Motor neuron (in vitro differentiated cells): Measurements from ENCODE around the gene ARHGEF19. TPM values are rescaled to one million over a fixed set of nuclear protein-coding genes. Genes with fewer than 3 reads are reported as not detected.
"Not testable (repeated sequence)": the region's sequence is repeated elsewhere in the genome, so short reads cannot be mapped to it uniquely, and the experiment has no call there.

Source experiments
- ATAC-seq, 8 experiments: fragments of 200-7000 bp; cut with Tn5 transposase; replicated peaks in 6 of 8; 2 replicates each; pipeline ENCODE4 v1.8.0; 2021; ENCODE audit warnings: mild to moderate bottlenecking in 8 of 8, moderate library complexity in 8 of 8
- H3K27ac ChIP-seq, 2 donors: fragments of 250-450 bp; sonication (Bioruptor Pico); 2 replicates each; pipeline ENCODE4 v1.9.0; 2021; ENCODE audit warnings: antibody characterized with exemption in 2 of 2, mild to moderate bottlenecking in 2 of 2, moderate library complexity in 1 of 2
- H3K4me1 ChIP-seq, 2 donors: fragments of 250-450 bp; sonication (Bioruptor Pico); replicated peaks in 1 of 2; 2 replicates each; pipeline ENCODE4 v1.6.1; 2021; ENCODE audit warnings: antibody characterized with exemption in 2 of 2, mild to moderate bottlenecking in 2 of 2, moderate library complexity in 1 of 2
- H3K4me3 ChIP-seq, 5 donors: fragments of 250-450 bp; sonication (Bioruptor Pico); 2 replicates each; pipeline ENCODE4 v1.9.0; 2021; ENCODE audit warnings: antibody characterized with exemption in 5 of 5, mild to moderate bottlenecking in 5 of 5, moderate library complexity in 4 of 5
- WGBS, 10 experiments: fragments of 450-650 bp; shearing (Covaris generic); methylation state at CpG; one replicate each; pipeline ENCODE4 v1.0.0; 2022; 5-methylcytosine and 5-hydroxymethylcytosine counted together
- in situ Hi-C, 9 experiments: fragments of 400-800 bp; cut with MboI; loops; one replicate each; pipeline ENCODE4 v1.15.0; 2021; ENCODE audit warnings: low sequenced_read_pairs in 9 of 9, low pct_unique_long_range_greater_than_20kb in 2 of 9; ENCODE audit not compliant: unreplicated experiment in 9 of 9
- total RNA-seq, 8 experiments: library from RNA; unstranded; fragments of 300-600 nt; gene quantifications; 2 replicates each; pipeline versions ENCODE4 v1.2.3 to v1.2.4, GENCODE V29; 2022

Gene ARHGEF19
- 10 to 100 TPM in 1 of 8 experiments, 1 to 10 TPM in 7; 2.1 to 10.6 (median 5.9) TPM for total RNA-seq

GRCh38 chr1:16212251-16212961 is at the start of gene ARHGEF19:
TSS of gene ARHGEF19 (minus strand) at chr1:16212652. CDS start at chr1:16209054, 3,598 bp downstream.
- no peak within 1 kb of the TSS for H3K4me3 ChIP-seq
- ATAC-seq, result no peak
- H3K4me1 ChIP-seq, result peaks cover 13 to 23% of the 10 kb centered on the region in 2 donors
- no peak within 1 kb of the TSS for H3K27ac ChIP-seq
- in situ Hi-C loops, result no loop called here
- 50 to 68% (median 55%) methylated on average over 3 to 10 of the region's 14 CpGs; no CpG with 5 or more reads in 7 of the 10 experiments for WGBS, 10 experiments

DNA sequence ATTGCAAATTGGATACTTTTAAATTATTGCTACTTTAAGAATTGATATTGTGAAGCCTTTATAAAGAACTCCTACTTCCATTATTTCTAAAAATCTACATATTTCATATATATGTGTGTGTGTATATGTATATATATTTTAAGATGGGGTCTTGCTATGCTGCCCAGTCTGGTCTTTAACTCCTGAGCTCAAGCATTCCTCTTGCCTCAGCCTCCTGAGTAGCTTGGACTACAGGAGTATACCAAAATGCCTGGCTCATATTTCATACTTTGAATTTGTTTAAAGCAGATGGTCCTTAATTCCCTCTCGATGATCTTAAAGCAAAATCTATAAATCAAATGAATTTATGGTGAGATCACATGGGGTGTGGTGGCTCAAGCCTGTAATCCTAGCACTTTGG is 49.6 kb upstream of the ARHGEF19 start:
- no peak overlapping the region for H3K4me3 ChIP-seq
- H3K4me1 ChIP-seq, result no peaks in the 10 kb centered on the region
- WGBS, 10 experiments, result 56 to 100% (median 100%) methylated on average over 1 of the region's 1 CpG; no CpG with 5 or more reads in 3 of the 10 experiments
- no peak overlapping the region for H3K27ac ChIP-seq
- in situ Hi-C loops, result no loop called here
- no peak for ATAC-seq

DNA sequence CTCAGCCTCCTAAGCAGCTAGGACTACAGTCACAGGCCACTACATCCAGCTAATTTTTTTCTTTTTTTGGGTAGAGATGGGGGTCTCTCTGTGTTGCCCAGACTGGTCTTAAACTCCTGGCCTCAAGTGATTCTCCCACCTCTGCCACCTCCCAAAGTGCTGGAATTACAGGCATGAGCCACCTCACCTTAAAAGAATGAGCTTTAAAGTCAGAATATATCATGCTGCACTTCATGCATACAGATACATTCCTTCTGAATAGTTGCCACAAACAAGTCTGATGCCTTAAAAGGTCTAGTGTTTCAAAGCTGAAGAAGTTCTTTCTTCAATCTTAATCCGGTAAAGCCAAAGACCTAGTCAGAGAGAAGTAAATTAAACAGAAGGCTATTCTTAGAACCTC is 48.4 kb upstream of the ARHGEF19 start:
- Histone ChIP-seq H3K4me1 (peaks cover 0 to 4% of the 10 kb centered on the region in 2 donors), H3K27ac (no peak overlapping the region), H3K4me3 (no peak overlapping the region)
- in situ Hi-C loops, result no loop called here
- ATAC-seq, result peak in 3 of 8 experiments; percentile 29 to 46 (median 31)
- WGBS, 10 experiments, result 11 to 100% (median 86%) methylated on average over 1 of the region's 1 CpG; no CpG with 5 or more reads in 3 of the 10 experiments

DNA sequence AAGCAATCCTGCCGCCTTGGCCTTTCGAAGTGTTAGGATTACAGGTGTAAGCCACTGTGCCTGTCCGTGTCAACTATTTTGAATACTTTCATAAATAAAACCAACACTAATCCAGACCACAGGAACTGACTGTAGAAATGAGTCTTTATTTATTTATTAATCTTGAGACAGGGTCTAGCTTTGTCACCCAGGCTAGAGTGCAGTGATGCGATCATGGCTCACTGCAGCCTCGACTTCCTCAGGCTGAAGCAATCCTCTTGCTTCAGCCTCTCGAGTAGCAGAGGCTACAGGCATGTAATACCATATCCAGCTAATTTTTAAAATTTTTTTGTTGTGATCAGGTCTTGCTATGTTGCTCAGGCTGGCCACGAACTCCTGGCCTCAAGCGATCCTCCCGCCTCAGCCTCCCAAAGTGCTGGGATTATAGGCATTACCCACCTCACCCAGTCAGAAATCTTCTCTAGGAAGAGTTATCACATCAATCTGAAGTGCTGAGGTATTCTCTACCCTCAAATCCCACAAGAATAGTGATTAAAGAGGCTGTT is 46.2 kb upstream of the ARHGEF19 start:
- no peak for ATAC-seq
- WGBS, 10 experiments, result 71 to 100% (median 94%) methylated on average over 1 to 9 of the region's 9 CpGs
- peaks cover 7 to 21% of the 10 kb centered on the region in 2 donors for H3K4me1 ChIP-seq
- no peak overlapping the region for H3K4me3 ChIP-seq
- H3K27ac ChIP-seq, result no peak overlapping the region
- in situ Hi-C loops, result no loop called here

GRCh38 chr1:16257968-16258367 is 45.5 kb upstream of the ARHGEF19 start:
- no peak for ATAC-seq
- in situ Hi-C loops, result no loop called here
- WGBS, 10 experiments, result 71 to 100% (median 95%) methylated on average over 1 to 3 of the region's 3 CpGs; no CpG with 5 or more reads in 2 of the 10 experiments
- peaks cover 10 to 28% of the 10 kb centered on the region in 2 donors for H3K4me1 ChIP-seq
- H3K4me3 ChIP-seq, result no peak overlapping the region
- H3K27ac ChIP-seq, result no peak overlapping the region

DNA sequence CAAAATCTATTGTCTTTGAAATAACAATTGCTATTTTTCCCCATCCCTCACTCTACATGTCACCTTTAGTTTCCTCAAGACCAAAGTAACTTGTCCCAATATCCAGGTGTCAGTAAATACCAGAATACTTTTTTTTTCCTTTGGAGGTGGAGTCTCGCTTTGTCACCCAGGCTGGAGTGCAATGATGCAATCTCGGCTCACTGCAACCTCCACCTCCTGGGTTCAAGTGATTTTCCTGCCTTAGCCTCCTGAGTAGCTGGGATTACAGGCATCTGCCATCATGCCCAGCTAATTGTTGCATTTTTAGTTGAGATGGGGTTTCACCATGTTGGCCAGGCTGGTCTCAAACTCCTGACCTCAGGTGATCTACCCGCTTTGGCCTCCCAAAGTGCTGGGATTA is 45.1 kb upstream of the ARHGEF19 start:
- ATAC-seq, H3K27ac ChIP-seq, in situ Hi-C loops, H3K4me3 ChIP-seq: not testable (repeated sequence)
- WGBS, 10 experiments, result 84 to 100% (median 97%) methylated on average over 1 to 3 of the region's 3 CpGs; no CpG with 5 or more reads in 4 of the 10 experiments
- H3K4me1 ChIP-seq, result peaks cover 10 to 31% of the 10 kb centered on the region in 2 donors

GRCh38 chr1:16256478-16256877 is 44.0 kb upstream of the ARHGEF19 start:
- in situ Hi-C loops, result no loop called here
- H3K4me1 ChIP-seq, result peaks cover 10 to 31% of the 10 kb centered on the region in 2 donors
- 43 to 100% (median 85%) methylated on average over 1 to 4 of the region's 4 CpGs; no CpG with 5 or more reads in 1 of the 10 experiments for WGBS, 10 experiments
- no peak overlapping the region for H3K4me3 ChIP-seq
- no peak overlapping the region for H3K27ac ChIP-seq
- ATAC-seq, result no peak

- H3K4me3 ChIP-seq, result no peak overlapping the region
- H3K27ac ChIP-seq, result peak overlapping the region in 1 of 2 donors; percentile 18
- 36 to 76% (median 72%) methylated on average over 2 to 4 of the region's 4 CpGs for whole genome bisulfite sequencing, 10 experiments
- H3K4me1 ChIP-seq, result peaks cover 17 to 38% of the 10 kb centered on the region in 2 donors
- in situ Hi-C loops, result no loop called here
- ATAC-seq, result peak in 5 of 8 experiments; percentile 46 to 65 (median 50)
Observed at GRCh38 chr1:16254263-16254928, 41.9 kb upstream of the ARHGEF19 start.

DNA sequence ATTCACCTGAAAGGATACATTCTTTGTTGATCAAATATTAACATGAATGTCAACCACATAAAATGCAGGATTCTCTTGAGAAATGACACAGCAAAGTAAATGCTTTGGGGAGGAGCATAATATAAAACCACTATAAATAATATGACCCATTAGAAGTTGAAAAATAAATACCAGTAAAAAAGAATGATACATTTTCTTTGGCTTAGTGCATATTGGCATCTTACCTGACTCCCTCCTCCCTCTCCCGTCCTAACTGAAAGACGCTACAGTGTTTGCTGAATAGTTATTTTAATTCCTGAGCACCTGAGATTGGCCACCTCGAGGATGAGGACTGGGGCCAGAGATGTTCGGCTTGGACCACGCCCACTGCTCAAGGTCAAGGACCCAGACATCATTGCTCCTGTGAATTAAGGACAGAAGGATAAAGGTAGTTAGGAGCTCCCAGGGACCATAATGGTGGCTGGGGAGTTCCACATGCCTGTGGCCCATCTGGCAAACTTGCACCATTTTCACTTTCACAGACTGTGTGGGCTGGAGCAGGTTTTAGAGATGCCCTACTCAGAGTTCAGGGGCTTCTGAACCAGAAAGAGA is 41.0 kb upstream of the ARHGEF19 start:
- no peak for ATAC-seq
- H3K27ac ChIP-seq, result no peak overlapping the region
- peaks cover 26 to 48% of the 10 kb centered on the region in 2 donors for H3K4me1 ChIP-seq
- 63 to 100% (median 93%) methylated on average over 1 to 5 of the region's 5 CpGs; no CpG with 5 or more reads in 1 of the 10 experiments for WGBS, 10 experiments
- no peak overlapping the region for H3K4me3 ChIP-seq
- in situ Hi-C loops, result no loop called here

DNA sequence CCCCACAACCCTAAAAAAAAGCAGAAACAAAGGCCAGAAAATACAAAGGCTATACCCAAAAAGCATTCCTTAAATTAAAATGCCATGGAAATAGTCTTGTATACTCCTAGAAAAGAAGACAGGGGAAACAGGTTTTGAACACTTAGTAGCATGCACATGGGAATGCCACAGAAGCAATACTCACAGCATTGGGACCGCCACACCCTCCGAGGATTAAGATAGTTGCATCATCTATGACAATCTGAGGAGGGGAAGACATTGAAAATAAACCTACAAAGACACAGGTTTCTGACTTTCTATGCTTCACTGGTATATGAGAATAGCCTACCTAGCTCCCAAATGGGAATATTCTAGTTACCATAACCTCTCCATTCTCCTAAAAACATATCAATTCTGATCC is 40.5 kb upstream of the ARHGEF19 start:
- H3K4me1 ChIP-seq, result peaks cover 32 to 52% of the 10 kb centered on the region in 2 donors
- ATAC-seq, result peak in 2 of 8 experiments; percentile 21 to 23
- WGBS, 10 experiments, result 80 to 100% (median 100%) methylated on average over 1 to 2 of the region's 2 CpGs; no CpG with 5 or more reads in 2 of the 10 experiments
- no peak overlapping the region for H3K27ac ChIP-seq
- in situ Hi-C loops, result no loop called here
- no peak overlapping the region for H3K4me3 ChIP-seq

GRCh38 chr1:16251381-16251780 is 38.9 kb upstream of the ARHGEF19 start:
- Histone ChIP-seq H3K27ac (no peak overlapping the region), H3K4me1 (peaks cover 33 to 49% of the 10 kb centered on the region in 2 donors), H3K4me3 (no peak overlapping the region)
- 92 to 100% (median 93%) methylated on average over 1 to 9 of the region's 10 CpGs; no CpG with 5 or more reads in 5 of the 10 experiments for WGBS, 10 experiments
- no peak for ATAC-seq
- in situ Hi-C loops, result no loop called here

GRCh38 chr1:16250524-16251251 is 38.2 kb upstream of the ARHGEF19 start:
- in situ Hi-C loops, result no loop called here
- Histone ChIP-seq H3K4me3 (no peak overlapping the region), H3K4me1 (peaks cover 33 to 48% of the 10 kb centered on the region in 2 donors), H3K27ac (no peak overlapping the region)
- WGBS, 10 experiments, result 22 to 100% (median 91%) methylated on average over 3 to 15 of the region's 15 CpGs
- ATAC-seq, result no peak
